GM19240 (cell line): ENCODE results near the gene LIMS2.

Experiments used
- DNase-seq: peaks from one replicate; pipeline ENCODE4 v3.0.0; 2011; ENCODE audit warnings: low spot score; ENCODE audit not compliant: insufficient read length

The LIMS2 gene

GRCh38 chr2:127675331-127676261, at the start of gene LIMS2:
LIMS2 (minus strand) TSS chr2:127675530; CDS start chr2:127675024, 506 bp downstream.
- no peak for DNase-seq

GRCh38 chr2:127722807-127723206, 47.5 kb upstream of the LIMS2 start:
- DNase-seq, result no peak

GRCh38 chr2:127721978-127722355, 46.6 kb upstream of the LIMS2 start:
- DNase-seq, result no peak

GRCh38 chr2:127721311-127721977, 46.1 kb upstream of the LIMS2 start:
- no peak for DNase-seq

GRCh38 chr2:127719301-127720218, 44.2 kb upstream of the LIMS2 start:
- no peak for DNase-seq

- DNase-seq, result no peak
These were observed 42.9 kb upstream of the LIMS2 start for GRCh38 chr2:127718271-127718670.

- DNase-seq, result no peak
These were observed 40.6 kb upstream of the LIMS2 start for GRCh38 chr2:127715778-127716449.

- no peak for DNase-seq
These were observed 38.2 kb upstream of the LIMS2 start for GRCh38 chr2:127713562-127713961.

- DNase-seq, result no peak
These were observed 37.7 kb upstream of the LIMS2 start for GRCh38 chr2:127712999-127713398.

- DNase-seq, result no peak
These were observed 34.0 kb upstream of the LIMS2 start for GRCh38 chr2:127709336-127709735.

- no peak for DNase-seq
These were observed 32.7 kb upstream of the LIMS2 start for GRCh38 chr2:127707890-127708648.

- DNase-seq, result no peak
These were observed 31.1 kb upstream of the LIMS2 start for GRCh38 chr2:127706215-127706990.

GRCh38 chr2:127705391-127706065, 30.2 kb upstream of the LIMS2 start:
- DNase-seq, result no peak

GRCh38 chr2:127704641-127705390, 29.5 kb upstream of the LIMS2 start:
- DNase-seq, result no peak

- no peak for DNase-seq
These were observed 28.0 kb upstream of the LIMS2 start for GRCh38 chr2:127703282-127703681.

- DNase-seq, result no peak
These were observed 27.2 kb upstream of the LIMS2 start for GRCh38 chr2:127702395-127703009.

GRCh38 chr2:127701651-127702394, 26.5 kb upstream of the LIMS2 start:
- peak; percentile 68 for DNase-seq
